Measurements from ENCODE around the gene DPP3. TPM values are rescaled to one million over a fixed set of nuclear protein-coding genes. Genes with fewer than 3 reads are reported as not detected.

The DPP3 gene
- total RNA-seq, 1 experiment from 2014 or later = 55.6 TPM

- Histone ChIP-seq H3K27me3 (ENCODE audit: insufficient read depth, low read length) (no peaks in the 10 kb centered on the region), H3K27ac (ENCODE audit: low read depth, low read length) (no peak overlapping the region), H3K9ac (ENCODE audit: low read length) (no peak overlapping the region), H3K4me1 (ENCODE audit: control insufficient read depth in 1 of 2, insufficient read depth in 2 of 2, low read length in 2 of 2) (no peaks in the 10 kb centered on the region), H3K36me3 (ENCODE audit: control insufficient read depth in 1 of 2, insufficient read depth in 2 of 2, low read length in 2 of 2) (peaks cover 4 to 5% of the 10 kb centered on the region in 2 experiments; a peak in 2 of 4 replicates), H3K9me2 (ENCODE audit: insufficient read depth) (no peaks in the 10 kb centered on the region), H3K4me3 (replicated peaks in 1 of 2; ENCODE audit: low read depth in 1 of 2, low read length in 2 of 2) (no peak overlapping the region), H2AFZ (ENCODE audit: low read depth, low read length, poor library complexity, severe bottlenecking) (no peak overlapping the region), H3K79me2 (ENCODE audit: insufficient read depth, low read length) (no peaks in the 10 kb centered on the region), H4K20me1 (ENCODE audit: insufficient read depth) (no peaks in the 10 kb centered on the region), H3K9me3 (ENCODE audit: control insufficient read depth in 1 of 2, insufficient read depth in 1 of 2, low read depth in 1 of 2, low read length in 2 of 2) (no peaks in the 10 kb centered on the region), H3K4me2 (ENCODE audit: low read length) (no peak overlapping the region)
- ChIA-PET CTCF (interaction anchor here (0.9 kb wide), 1 partner anchor 23 kb away, joined by 3 read pairs; the partner anchor contains the start of gene PELI3), POLR2A (interaction anchor here (1.3 kb wide), 1 partner anchor 23 kb away, joined by 6 read pairs; the partner anchor contains the start of gene PELI3), RAD21 (ENCODE audit: low non-redundant PET in 1 of 2, low total read pairs in 2 of 2, uncharacterized antibody in 2 of 2, unreplicated experiment in 2 of 2) (no interaction called here)
- no peak for ATAC-seq
- BruUV-seq (replicated peaks) = no TSS peak
- TF ChIP-seq ATF3 (IDR thresholded peaks at IDR 0.05) (no peak), REST (IDR thresholded peaks at IDR 0.05; ENCODE audit: low read depth) (no peak), YY1 (IDR thresholded peaks at IDR 0.05; ENCODE audit: extremely low read depth, insufficient replicate concordance, low read depth, low read length) (no peak)
- intact Hi-C loops (cut with micrococcal nuclease) = no loop called here
- no peak for DNase-seq (ENCODE audit: low read depth, low spot score)
Observed at GRCh38 chr11:66489636-66490035, 9.4 kb downstream of the DPP3 start.
